Sciatic nerve (tissue), 2 donors: ENCODE measurements around the gene SOCS1. TPM values are rescaled to one million over a fixed set of nuclear protein-coding genes. Genes with fewer than 3 reads are reported as not detected.
"Not testable (repeated sequence)": the region's sequence is repeated elsewhere in the genome, so short reads cannot be mapped to it uniquely, and the experiment has no call there.

ENCODE experiments used
- ATAC-seq: fragments of 200-7000 bp; cut with Tn5 transposase; one replicate; pipeline ENCODE4 v1.9.1; 2020; ENCODE audit warnings: mild to moderate bottlenecking, moderate library complexity
- DNase-seq: peaks from one replicate; pipeline ENCODE4 v3.0.0-alpha.2; 2020; ENCODE audit warnings: low spot score
- intact Hi-C: fragments of 100-400 bp; cut with DNase I; formaldehyde crosslinking; loops from one replicate; pipeline ENCODE4 v1.14.2; 2022
- total RNA-seq: library from RNA; stranded (reverse); fragmentation: NEBNext Ultra II Directional; extraction: Animal tissue kit (Norgen Biotek cat#: 25700); gene quantifications from one replicate; pipeline ENCODE4 v1.2.1, GENCODE V29; 2021
- donor health status: DM: no; HTN: no; CAD: no.
- donor health status: DM: no; HTN: no; CAD: no.

SOCS1 gene
- total RNA-seq, 1 donor from 2014 or later: 4.3 TPM

DNA sequence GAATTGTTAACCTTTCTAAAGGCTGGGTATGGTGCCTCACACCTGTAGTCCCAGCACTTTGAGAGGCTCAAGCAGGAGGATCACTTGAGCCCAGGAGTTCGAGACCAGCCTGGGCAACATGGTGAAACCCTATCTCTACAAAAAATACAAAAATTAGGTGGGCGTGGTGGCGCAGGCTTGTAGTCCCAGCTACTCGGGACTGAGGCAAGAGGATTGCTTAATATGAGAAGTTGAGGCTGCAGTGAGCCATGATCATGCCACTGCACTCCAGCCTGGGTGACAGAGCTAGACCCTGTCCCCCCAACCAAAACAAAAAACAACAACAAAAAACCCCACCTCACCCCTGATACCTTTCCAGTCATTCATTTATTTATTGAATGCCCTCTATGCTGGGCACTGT is 33.7 kb upstream of the SOCS1 start:
- ATAC-seq, intact Hi-C loops, DNase-seq: not testable (repeated sequence)

DNA sequence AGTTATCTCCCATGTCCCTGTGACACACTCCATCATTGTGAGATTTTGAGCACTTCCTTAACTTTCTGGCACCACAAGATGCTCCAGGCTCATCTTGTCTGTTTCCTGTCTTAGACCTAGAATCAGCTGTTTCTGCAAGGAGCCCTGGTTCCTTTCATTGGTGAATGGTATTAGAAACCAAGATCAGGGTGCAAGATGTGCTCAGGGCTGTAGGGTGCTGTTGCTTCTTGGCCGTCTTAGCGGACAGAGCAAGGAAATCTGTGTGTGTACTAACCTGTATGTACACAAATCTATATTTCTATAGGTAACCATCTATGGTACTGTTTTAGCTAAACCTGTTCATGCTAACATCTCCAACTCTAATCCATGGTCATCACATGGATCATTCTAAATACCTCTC is 33.2 kb upstream of the SOCS1 start:
- ATAC-seq: no peak
- DNase-seq: no peak
- intact Hi-C loops: no loop called here

DNA sequence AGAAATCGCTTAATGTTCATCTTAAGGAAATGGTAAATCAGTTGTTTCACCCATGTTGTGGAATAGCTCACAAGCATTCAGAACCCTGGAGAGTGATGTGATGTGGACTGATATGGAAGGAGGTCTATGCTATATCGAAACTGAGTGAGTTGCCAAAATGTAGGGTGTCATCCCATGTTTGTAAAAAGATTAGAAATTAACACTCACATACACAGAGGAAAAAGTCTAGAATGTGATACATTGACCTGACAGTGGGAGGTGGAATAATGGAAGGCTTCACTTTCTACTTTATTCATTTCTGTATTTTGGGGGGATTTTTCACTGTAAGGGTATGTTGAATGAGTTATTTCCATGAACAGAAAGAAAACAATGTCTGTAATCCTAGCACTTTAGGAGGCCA is 29.8 kb upstream of the SOCS1 start:
- DNase-seq (no peak), ATAC-seq (no peak)
- intact Hi-C loops: no loop called here

DNA sequence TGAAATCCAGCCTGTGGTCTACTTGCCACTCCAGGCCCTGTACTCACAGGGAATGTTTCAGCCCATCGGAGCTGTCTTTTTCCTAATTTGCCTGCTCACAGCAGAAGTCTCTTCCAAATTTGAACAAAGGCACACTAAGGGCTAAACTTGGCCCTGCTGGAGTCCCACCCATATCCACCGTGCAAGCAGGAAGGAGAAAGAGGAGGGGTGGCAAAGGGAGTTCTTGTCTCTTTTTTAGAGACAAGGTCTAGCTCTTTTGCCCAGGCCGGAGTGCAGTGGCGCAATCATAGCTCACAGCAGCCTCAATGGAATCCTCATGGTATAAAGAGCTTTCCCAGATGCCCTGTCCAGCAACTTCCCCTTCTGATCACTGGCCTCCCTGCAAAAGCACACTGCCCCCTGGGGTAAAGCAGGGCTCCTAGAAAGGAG is 27.8 kb upstream of the SOCS1 start:
- intact Hi-C loops: no loop called here
- DNase-seq (no peak), ATAC-seq (no peak)

DNA sequence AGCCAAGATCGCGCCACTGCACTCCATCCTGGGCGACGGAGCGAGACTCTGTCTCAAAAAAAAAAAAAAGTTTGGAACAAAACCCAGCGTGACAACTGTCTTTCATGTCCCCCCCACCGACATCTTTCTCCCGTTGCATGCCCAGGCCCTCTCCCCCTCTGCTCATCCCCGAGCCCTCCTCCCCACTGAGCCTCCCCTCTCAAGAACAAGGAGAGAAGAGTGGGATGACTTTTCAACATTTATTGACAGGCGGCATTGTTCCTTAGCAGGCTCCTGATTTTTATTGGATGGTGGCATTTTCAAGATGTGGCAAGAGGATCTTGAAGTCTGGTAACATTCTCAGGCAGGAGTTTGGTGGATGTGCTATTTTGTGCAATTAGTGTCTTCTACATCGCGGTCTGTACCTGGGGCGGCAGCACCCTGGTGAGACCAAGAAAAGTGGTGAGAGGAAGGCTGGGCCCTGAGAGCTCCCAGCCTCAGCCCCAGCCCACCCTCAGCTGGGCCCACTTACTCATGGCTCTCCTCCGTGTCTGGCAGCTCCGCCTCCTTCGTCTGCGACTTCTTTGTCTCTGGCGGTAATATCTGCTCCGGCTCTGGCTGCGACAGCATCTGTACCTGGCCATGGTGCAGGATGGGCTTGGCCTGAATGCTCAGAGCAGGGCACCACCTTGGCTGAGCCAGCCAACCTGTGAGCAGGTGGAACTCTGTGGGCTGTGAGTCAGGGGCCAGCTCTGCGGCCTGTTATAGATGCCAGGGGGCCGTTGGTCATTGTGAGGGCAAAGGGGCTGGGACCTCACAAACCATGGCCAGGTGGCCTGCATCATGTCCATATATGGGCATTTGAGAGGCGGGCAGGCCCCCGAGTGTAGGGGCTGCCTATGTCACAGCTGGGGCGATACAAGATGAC is 24.9 kb upstream of the SOCS1 start, which contains the start of gene PRM1:
Gene PRM1, minus strand, starts transcription at position 715 of the 907 bp plus-strand sequence. Its CDS starts 92 bp downstream, at position 623.
- intact Hi-C loops: no loop called here

DNA sequence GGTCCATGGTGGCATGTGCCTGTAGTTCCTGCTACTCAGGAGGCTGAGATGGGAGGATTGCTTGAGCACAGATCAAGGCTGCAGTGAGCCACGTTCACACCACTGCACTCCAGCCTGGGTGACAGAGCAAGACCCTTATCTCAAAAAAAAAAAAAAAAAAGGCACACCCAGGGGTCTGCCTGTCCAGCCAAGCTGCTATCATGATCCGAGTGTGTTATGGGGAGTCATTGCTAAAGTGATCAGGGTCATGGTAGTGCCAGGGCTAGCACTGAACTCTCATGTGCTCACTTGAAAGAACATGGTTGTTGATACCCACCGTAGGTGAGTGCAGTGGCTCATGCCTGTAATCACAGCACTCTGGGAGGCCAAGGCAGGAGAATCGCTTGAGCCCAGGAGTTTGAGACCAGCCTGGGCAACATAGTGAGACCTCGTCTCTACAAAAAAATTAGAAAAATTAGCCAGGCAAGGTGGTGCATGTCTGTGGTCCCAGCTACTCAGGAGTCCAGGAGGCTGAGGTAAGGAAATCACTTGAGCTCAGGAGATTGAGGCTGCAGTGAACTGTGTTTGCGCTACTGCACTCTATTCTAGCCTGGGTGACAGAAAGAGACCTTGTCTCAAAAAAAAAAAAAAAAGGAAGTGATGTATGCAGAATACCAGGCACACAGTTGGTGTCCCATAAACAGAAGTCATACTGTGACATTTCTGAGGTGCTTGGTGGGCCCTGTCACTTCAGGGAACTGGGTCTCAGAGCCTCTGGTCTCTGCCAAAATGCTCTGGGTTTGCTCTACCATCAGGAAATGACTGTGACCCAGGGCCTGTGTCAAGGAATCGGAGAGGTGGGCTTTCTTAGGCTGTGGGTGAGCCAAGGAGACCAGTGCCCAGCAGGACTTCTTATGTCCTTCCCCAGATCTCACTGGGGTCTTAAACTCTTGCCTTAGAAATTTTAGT is 23.0 kb upstream of the SOCS1 start:
- intact Hi-C loops: no loop called here
- no peak for ATAC-seq
- no peak for DNase-seq

More for the DNA sequence above, 24.9 kb upstream of the SOCS1 start, which contains the start of gene PRM1:
- no peak for ATAC-seq
- DNase-seq: no peak

DNA sequence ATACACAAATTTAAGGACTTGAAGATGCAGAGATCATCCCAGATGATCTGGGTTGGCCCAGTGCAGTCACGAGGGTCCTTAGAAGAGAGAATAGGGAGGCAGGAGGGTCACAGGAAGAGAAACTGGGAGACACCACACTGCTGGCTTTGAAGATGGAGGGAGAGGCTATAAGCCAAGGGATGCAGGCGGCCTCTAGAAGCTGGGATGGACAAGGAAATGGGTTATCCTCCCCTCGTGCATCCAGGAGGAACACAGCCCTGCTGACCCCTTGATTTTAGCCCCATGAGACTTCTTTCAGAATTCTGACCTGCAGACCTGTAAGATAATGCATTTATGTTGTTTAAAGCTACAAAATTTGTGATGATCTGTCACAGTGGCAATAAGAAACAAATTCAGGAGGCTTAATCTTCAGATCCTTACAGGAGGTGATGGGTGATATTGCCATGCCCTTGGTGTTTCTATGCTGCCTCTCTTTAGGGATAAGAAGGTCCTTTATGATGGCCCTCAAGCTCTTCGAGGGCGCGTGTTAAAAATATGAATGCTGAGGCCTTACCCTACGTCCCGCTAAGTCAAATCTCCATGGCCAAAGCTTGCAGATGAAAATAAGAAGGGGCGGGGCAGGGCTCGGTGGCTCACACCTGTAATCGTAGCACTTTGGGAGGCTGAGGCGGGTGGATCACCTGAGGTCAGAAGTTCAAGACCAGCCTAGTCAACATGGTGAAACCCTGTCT is 21.8 kb upstream of the SOCS1 start:
- DNase-seq: no peak
- intact Hi-C loops: no loop called here
- no peak for ATAC-seq

DNA sequence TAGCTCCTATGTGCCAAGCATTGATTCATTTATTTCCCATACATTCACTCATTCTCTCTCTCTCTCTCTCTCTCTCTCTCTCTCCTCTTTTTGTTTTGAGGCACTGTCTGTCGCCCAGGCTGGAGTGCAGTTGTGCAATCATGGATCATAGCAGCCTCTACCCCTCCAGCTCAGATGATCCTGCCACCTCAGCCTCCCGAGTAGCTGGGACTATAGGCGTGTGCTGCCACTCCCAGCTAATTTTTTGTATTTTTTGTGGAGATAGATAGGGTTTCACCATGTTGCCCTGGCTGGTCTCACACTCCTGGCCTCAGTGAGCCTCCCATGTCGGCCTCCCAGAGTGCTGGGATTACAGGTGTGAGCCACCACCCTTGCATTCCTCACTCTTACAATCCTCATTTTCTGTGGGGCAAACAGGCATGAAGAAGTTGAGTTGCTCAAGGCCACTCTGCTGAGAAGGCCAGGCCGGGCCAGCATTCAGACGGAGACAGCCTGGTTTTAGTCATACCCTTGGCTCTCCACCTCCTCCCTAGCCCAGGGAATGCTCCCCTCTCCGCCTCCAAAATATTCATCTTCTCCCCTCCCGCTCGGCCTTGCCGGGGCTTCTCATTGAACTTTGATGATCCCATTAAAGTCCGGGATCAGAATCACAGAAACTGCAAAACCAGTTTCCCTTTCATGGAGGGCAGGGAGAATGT is 21.0 kb upstream of the SOCS1 start:
- ATAC-seq: no peak
- intact Hi-C loops: no loop called here
- no peak for DNase-seq

DNA sequence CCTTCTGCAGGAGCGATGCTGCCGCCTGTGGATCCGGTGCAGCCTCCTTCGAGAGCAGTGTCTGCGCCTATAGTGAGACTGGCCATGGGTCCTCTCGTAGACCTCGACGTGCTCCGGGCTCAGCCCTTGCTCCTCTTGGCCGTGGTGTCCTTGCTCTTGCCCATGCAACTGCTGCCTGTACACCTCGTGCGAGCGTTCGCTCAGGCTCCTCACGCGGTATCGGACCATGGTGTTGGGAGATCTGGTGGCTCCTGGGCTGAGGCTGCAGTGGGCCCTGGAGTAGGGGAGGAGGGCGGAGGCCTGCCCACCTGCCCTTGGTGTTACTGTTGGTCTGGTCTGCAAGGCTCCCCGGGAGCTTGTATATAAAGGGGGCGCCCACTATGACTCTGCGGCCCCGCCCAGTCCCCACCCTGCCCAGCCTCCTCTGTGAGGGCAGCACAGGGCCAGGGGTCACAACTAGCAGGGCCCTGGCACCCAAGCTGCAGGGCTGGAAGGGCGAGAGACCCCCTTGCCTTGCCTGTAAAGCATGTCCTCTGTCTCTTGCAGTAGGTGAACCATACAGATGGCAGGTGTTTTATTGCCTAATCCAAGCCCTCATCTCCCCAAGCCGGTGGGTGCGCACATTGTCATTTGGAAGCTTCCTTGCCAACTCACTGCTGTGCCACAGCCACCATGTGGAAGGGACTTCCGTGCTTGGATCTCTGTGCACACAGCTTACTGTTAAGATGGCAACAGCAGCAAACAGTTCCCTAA is 20.3 kb upstream of the SOCS1 start, which contains the start of gene PRM2:
Gene PRM2, minus strand, starts transcription at position 338 of the 753 bp plus-strand sequence. Its CDS starts 110 bp downstream, at position 228.
- intact Hi-C loops: no loop called here
- no peak for ATAC-seq
- DNase-seq: no peak

DNA sequence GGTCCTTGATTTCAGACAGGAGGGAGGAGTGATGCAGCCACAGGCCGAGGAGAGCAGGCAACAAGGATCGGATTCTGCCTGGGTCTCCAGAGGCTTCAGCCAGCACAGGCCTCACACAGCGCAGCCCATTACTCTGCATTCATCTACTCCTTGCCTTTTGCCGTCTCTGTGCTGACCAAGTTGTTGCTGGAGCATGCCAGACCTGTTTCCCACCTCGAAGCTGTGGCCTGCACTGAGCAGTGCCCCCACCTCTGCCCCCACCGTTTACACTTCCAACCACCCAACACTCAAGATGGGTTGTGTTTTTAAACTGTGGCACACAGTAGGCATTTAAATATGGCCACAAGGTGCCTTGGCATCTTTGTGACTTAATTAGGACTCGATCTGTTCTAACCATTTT is 19.0 kb upstream of the SOCS1 start:
- intact Hi-C loops: no loop called here
- ATAC-seq (no peak), DNase-seq (no peak)

DNA sequence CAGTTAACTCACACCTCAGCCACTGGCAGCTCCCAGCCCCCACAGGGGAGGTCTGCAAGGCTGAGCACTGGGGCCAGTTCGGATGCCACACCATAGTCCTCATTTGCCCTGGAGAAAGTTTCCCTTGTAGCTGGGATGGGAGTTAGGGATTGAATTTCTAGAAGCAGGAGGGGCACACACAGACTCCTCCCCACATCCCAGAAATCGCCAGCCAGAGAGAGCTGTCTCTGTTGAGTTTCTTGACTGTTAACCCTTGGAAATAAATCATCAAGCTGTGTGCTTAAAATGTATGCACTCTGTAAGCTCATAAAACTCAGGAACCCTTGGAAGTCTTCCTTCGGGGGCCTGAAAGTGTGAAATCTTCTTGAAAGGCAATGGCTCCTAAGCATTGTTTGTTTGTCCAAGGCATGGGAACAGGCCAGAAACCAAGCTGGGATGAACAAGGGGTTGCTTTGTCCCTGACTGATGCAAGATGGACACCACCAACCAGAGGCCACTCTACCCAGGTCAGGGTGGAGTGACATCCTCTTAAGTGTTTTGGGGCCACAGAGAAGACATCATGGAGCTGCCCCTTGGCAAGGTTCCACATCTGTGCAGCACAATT is 17.8 kb upstream of the SOCS1 start:
- ATAC-seq (peak; percentile 48), DNase-seq (no peak)
- intact Hi-C loops: no loop called here

DNA sequence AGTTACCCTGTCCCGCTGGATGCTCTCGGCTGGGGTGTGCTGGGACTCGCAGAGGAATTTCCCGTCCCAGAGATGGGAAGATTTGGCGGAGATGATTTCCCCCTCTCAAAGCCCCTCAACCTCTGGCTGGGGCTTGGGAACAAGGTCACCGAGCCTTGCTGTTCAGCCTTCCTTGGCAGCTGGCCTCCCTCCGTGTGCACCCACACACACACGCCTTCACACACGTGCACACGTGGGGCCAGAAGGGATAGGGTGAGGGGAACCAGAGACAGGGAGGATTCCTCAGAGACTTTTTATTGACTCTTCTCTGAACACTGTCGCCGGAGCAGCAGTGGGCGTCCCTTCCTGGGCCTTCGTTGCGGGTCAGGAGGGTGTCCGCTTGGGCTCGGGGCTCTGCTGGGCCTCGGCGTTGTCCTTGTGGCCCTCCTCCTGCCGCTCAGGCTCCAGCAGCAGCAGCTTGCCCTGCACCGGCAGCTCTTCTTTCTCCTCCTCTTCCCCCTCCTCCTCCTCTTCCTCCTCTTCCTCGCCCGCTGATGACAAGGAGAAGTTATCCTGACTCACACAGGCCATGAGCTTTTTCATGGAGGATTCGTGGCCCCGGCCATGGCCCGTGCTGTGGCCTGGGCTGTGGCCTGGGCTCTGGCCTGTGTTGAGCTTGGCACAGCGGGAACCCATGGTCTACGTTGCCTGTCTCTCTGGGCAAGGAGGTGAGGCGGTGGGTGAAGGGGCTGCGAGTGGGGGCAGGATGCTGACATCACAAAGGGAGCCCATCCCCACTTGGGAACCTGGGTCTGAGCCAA is 17.1 kb upstream of the SOCS1 start, which contains the start of gene PRM3:
Gene PRM3, minus strand, starts transcription at position 709 of the 800 bp plus-strand sequence. Its CDS starts 34 bp downstream, at position 675.
- DNase-seq: no peak
- intact Hi-C loops: no loop called here
- ATAC-seq: no peak

DNA sequence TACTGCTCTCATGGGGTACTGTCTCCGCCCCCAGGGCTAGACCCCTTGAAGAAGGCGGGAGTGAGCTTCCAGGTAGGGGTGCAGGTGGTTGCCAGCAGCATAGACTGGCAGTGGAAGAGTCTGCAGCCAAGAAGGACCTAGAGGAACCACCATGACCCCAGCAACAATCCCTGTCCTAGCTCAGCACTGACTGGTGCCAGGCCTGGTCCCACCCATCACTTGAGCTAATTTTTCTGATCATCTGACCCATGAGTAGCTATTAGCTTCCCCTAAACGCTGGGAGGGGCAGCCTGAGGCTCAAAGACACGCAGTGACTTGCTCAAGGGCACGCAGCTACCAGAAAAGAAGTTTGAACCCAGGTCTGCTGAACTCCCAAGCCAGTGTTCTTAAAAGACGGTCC is 16.5 kb upstream of the SOCS1 start:
- DNase-seq (no peak), ATAC-seq (peak; percentile 19)
- intact Hi-C loops: no loop called here

DNA sequence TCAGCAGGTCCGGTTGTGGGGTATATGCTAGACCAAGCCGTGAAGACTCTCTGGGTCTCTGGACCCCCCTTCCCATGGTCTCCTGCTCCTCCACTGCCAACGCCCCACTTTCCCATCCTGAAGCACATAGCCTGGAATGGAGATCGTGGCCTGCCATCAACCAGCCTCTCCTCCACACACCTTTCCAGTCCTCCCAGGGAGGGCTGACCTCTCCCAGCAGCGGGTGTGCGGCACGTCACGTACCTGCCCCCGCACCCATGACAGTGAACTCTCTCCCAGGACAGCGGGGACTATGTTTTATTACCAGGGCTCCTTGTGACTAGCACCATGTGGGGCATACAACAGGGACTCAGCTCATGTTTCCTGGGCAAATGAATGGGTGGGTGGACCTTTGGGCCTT is 15.6 kb upstream of the SOCS1 start:
- ATAC-seq (no peak), DNase-seq (no peak)
- intact Hi-C loops: no loop called here

DNA sequence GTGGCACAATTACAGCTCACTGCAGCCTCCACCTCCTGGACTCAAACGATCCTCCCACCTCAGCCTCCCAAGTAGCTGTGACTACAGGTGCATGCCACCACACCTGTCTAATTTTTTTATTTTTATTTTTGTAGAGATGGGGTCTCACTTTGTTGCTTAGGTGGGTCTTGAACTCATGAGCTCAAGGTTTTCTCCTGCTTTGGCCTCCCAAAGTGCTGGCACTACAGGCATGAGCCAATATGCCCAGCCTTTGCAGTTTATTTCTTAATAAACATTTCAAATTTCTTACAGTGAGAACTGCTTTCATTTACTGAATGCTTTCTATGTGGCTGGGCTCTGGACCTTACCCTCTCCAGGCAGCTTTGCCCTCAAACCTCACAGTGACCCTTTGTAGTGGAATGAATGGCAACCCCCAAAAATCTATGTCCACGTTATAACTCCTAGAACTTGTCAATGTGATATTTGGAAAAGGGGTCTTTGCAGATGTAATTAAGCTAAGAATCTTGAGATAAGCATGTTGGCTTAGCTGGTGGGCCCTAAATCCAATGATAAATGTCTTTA is 14.7 kb upstream of the SOCS1 start:
- no peak for ATAC-seq
- intact Hi-C loops: no loop called here
- DNase-seq: no peak

DNA sequence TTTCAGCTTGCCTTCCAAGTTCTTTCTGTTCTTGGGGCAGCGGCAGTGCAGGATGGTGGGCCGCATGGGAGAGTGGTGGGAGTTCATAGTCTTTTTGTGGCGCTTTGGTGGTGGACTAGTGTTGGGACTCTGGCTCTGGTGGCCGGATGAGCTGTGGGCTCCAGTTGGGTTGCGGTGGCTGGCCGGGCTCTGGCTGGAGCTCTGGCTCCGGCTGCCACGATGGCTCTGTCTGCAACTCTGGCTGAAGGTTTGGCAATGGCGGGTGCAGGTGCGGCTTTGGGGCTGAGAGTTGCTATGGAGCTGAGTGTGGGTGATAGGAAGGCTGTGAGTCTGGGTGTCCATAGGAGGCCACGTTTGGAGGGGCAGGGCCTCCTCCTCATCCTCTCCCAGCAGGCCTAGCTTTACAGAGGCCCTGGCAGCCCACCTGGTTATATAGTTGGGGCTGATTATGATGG is 12.9 kb upstream of the SOCS1 start, which contains the start of gene TNP2:
Gene TNP2, minus strand, starts transcription at position 405 of the 455 bp plus-strand sequence. Its CDS starts 63 bp downstream, at position 342.
- DNase-seq: no peak
- ATAC-seq: no peak
- intact Hi-C loops: no loop called here
